CD4-positive, alpha-beta memory T cell (primary cell): ENCODE measurements around the gene MRPL34. TPM values are rescaled to one million over a fixed set of nuclear protein-coding genes. Genes with fewer than 3 reads are reported as not detected.

Experiments used
- CTCF ChIA-PET: fragments of 350-600 bp; sonication (Branson Sonifier 250); formaldehyde crosslinking; loops from one replicate; lab custom pipeline; 2021; ENCODE audit warnings: inconsistent platforms; ENCODE audit not compliant: partially characterized antibody; lab: Charles Lee
- POLR2A ChIA-PET: fragments of 350-600 bp; sonication (Branson Sonifier 250); formaldehyde crosslinking; loops from one replicate; lab custom pipeline; 2021; ENCODE audit not compliant: partially characterized antibody; lab: Charles Lee
- DNase-seq, 5 donors: peaks; one replicate each; pipeline versions ENCODE4 v3.0.0 to v3.0.0-alpha.2; 2020 to 2022; ENCODE audit warnings: mixed read lengths in 1 of 5
- H3K27ac ChIP-seq: one replicate; pipeline ENCODE4 v1.7.0; 2013; ENCODE audit warnings: low read depth, low read length
- H3K27me3 ChIP-seq: 2 replicates; pipeline ENCODE4 v1.7.0; 2013; ENCODE audit warnings: mild to moderate bottlenecking, low read length, moderate library complexity; ENCODE audit not compliant: insufficient read depth
- H3K36me3 ChIP-seq: 2 replicates; pipeline ENCODE4 v1.7.0; 2013; ENCODE audit warnings: mild to moderate bottlenecking, low read length, moderate library complexity; ENCODE audit not compliant: insufficient read depth
- H3K4me1 ChIP-seq: 2 replicates; pipeline ENCODE4 v1.7.0; 2013; ENCODE audit warnings: mild to moderate bottlenecking, low read length, moderate library complexity; ENCODE audit not compliant: insufficient read depth
- H3K4me3 ChIP-seq, 2 donors: one replicate each; pipeline ENCODE4 v1.7.0; 2013; ENCODE audit warnings: low read length in 2 of 2, mild to moderate bottlenecking in 1 of 2
- H3K9me3 ChIP-seq, 2 donors: one replicate each; pipeline ENCODE4 v1.7.0; 2013; ENCODE audit warnings: low read length in 2 of 2, control low read depth in 1 of 2; ENCODE audit not compliant: control insufficient read depth in 1 of 2
- H3K27ac Mint-ChIP-seq, 7 donors: one replicate each; pipeline ENCODE4 v1.8.0; 2020 to 2021; ENCODE audit warnings: mixed read lengths in 7 of 7, mild to moderate bottlenecking in 6 of 7, inconsistent platforms in 3 of 7, moderate library complexity in 3 of 7
- H3K27me3 Mint-ChIP-seq, 2 donors: one replicate each; pipeline ENCODE4 v1.8.0; 2020 to 2021; ENCODE audit warnings: mixed read lengths in 2 of 2
- H3K36me3 Mint-ChIP-seq, 2 donors: one replicate each; pipeline ENCODE4 v1.8.0; 2020 to 2021; ENCODE audit warnings: mixed read lengths in 2 of 2, inconsistent platforms in 1 of 2, mild to moderate bottlenecking in 1 of 2
- H3K4me1 Mint-ChIP-seq, 4 donors: one replicate each; pipeline ENCODE4 v1.8.0; 2020 to 2021; ENCODE audit warnings: mixed read lengths in 4 of 4, mild to moderate bottlenecking in 1 of 4
- H3K4me3 Mint-ChIP-seq, 8 donors: one replicate each; pipeline ENCODE4 v1.8.0; 2020 to 2021; ENCODE audit warnings: mixed read lengths in 8 of 8, mild to moderate bottlenecking in 7 of 8, moderate library complexity in 6 of 8, inconsistent platforms in 3 of 8
- H3K9me3 Mint-ChIP-seq, 8 donors: one replicate each; pipeline ENCODE4 v1.8.0; 2020 to 2021; ENCODE audit warnings: mixed read lengths in 8 of 8, mild to moderate bottlenecking in 5 of 8, inconsistent platforms in 3 of 8, moderate library complexity in 1 of 8
- intact Hi-C: fragments of 100-400 bp; cut with micrococcal nuclease; formaldehyde crosslinking; loops from one replicate; pipeline ENCODE4 v1.15.1; 2023
- polyA plus RNA-seq, 2 donors: library from polyadenylated mRNA; unstranded; fragments of 300-500 nt; fragmentation: Illumina TruSeq; gene quantifications; one replicate each; pipeline ENCODE4 v1.2.3, GENCODE V29; 2021
- total RNA-seq, 2 experiments: library from RNA; stranded (reverse); gene quantifications; one replicate each; pipeline ENCODE4 v1.2.3, GENCODE V29; 2021

The MRPL34 gene
- total and polyA plus RNA-seq, 4 experiments from 2014 or later = 69.4 to 250 (median 153) TPM

DNA sequence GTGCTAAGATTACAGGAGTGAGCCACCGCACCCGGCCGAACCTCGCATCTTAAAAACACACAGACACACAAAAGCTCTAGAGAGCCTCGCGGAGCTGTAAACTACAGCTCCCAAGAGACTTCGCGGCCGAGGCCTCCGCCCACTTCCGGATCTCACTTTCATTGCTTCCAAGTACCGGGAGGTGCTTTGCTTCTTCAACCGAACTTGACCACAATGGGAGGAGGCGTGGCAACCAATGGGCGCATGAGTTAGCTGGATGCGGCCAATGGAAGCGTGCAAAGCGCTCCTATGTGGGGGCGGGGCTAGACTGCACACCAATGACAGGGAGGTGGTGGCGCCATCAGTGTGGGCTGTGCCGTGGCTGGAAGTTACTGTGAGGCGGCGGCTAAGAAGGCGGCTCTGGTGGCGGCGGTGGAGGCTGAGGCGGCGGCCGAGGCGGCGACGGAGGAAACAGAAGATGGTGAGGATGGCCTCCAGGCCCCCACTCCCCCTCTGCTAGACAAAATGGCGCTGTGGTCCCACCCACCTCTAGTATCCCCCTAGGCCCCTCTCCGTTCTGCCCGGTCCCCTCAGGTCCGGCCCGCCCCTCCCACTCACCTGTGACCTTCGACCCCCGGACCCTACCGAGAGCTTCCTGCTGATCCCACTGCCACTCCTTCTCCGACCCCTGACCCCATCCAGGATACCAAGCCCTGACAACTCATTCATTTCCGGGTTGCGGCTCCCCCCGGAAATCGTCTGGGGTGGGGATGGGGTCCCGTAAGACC lies 3.7 kb downstream of the MRPL34 start, which contains the start of gene DDA1:
Gene DDA1 (plus strand): TSS at position 366 of the 767 bp plus-strand sequence. CDS start 92 bp downstream, at position 458.
- Histone ChIP-seq H3K36me3 (peaks cover 17% of the 10 kb centered on the region), H3K27me3 (no peaks in the 10 kb centered on the region), H3K9me3 (no peaks in the 10 kb centered on the region), H3K4me1 (peaks cover 51% of the 10 kb centered on the region), H3K27ac (peak within 1 kb of the TSS; percentile 82), H3K4me3 (peak within 1 kb of the TSS; percentile 81 to 82)
- Mint-ChIP-seq H3K27me3 (no peaks in the 10 kb centered on the region), H3K27ac (peak within 1 kb of the TSS; percentile 78 to 97 (median 97)), H3K36me3 (peaks cover 3 to 13% of the 10 kb centered on the region in 2 donors), H3K4me1 (peaks cover 26 to 65% (median 45%) of the 10 kb centered on the region in 4 donors), H3K9me3 (no peaks in the 10 kb centered on the region), H3K4me3 (peak within 1 kb of the TSS; percentile 95 to 99 (median 97))
- intact Hi-C loops = loop anchor here (1.0 to 5.0 kb wide), 4 partner anchors 28 to 98 kb away; partner anchors contain the start of genes BABAM1, BST2, GTPBP3 and OCEL1
- CTCF ChIA-PET = interaction anchor here (0.8 to 2.0 kb wide), 10 partner anchors 12 to 157 kb away, joined by 3 to 8 read pairs (median 4); partner anchors contain the start of genes ANO8, BABAM1 and MVB12A
- POLR2A ChIA-PET = interaction anchor here (0.7 to 3.7 kb wide), 18 partner anchors 8 to 234 kb away, joined by 3 to 54 read pairs (median 5); partner anchors contain the start of genes ANO8, BABAM1, HAUS8 and MVB12A
- DNase-seq = peak; percentile 97 to 100 (median 99)

DNA sequence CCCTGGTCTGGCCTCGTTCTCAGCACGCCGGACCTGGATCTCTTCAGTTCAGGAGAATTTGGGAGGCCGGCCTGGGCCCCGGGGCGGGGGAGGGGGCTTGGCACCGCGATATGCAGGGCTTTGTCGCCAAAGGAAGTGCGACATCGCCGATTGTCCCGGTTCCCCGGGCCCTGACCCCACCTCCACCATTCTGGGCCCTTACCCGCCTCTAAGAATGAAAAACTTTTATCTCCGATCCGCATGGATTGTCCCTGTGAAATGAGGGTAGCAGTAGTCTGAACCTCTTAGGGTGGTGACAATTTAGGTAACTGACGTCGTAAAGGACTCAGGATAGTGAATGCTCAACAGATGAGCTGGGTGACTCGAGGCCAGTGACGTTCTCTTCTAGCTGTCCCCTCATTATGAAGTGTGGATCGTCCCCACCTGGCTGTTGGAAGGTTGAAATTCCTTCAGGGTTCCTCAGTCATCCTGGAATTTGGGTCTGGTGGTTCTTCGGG lies 4.3 kb downstream of the MRPL34 start:
- Mint-ChIP-seq H3K9me3 (no peaks in the 10 kb centered on the region), H3K27ac (peak overlapping the region; percentile 78 to 97 (median 97)), H3K4me1 (peaks cover 23 to 59% (median 40%) of the 10 kb centered on the region in 4 donors), H3K27me3 (no peaks in the 10 kb centered on the region), H3K36me3 (peaks cover 3 to 14% of the 10 kb centered on the region in 2 donors), H3K4me3 (peak overlapping the region; percentile 95 to 99 (median 97))
- H3K4me1 ChIP-seq = peaks cover 45% of the 10 kb centered on the region
- peak overlapping the region; percentile 82 for H3K27ac ChIP-seq
- CTCF ChIA-PET = interaction anchor here (1.5 to 2.0 kb wide), 2 partner anchors 50 to 156 kb away, joined by 4 to 5 read pairs; no protein-coding TSS in a partner anchor
- peaks cover 22% of the 10 kb centered on the region for H3K36me3 ChIP-seq
- H3K4me3 ChIP-seq = peak overlapping the region; percentile 81 to 82
- H3K9me3 ChIP-seq = no peaks in the 10 kb centered on the region
- H3K27me3 ChIP-seq = no peaks in the 10 kb centered on the region
- POLR2A ChIA-PET = interaction anchor here (0.8 to 3.7 kb wide), 10 partner anchors 12 to 235 kb away, joined by 3 to 54 read pairs (median 7); partner anchors contain the start of genes ANO8, BABAM1, HAUS8 and MVB12A
- DNase-seq = peak in 1 of 5 donors; percentile 44
- intact Hi-C loops = loop anchor here (1.0 to 5.0 kb wide), 4 partner anchors 27 to 97 kb away; partner anchors contain the start of genes BABAM1, BST2, GTPBP3 and OCEL1

DNA sequence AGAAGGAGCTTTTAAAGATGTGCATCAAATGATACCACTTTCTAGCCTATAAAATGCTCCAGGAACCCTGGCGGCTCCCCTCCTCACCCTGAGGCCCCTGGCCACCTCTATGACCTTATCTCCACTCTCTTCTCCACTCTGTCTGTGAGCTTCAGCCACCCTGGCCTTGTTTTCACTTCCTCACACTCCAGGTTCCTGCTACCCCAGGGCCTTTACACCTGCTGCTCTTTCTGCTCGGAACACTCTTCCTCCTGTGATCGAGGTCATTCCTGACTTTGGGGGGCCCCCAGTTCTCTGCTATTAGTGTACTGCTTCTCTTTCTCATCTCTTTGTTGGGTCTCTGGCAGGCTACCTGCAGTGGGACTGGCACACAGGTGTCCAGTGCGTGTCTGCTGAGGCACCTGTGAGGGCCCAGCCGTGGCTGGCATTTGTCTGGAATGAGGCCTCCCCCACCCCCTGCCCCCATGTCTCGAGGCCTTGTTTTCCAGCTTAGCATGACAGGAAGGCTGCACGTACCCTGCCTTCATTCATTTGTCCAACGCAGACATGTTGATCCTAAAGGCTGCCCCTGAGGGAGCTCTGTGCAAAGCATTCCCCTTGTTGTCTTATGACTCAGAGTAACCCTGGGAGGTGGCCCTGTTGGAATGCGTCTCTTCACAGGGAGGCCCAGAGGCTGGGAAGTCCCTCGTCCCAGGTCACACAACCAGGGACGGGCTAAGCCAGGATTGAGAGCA lies 6.0 kb downstream of the MRPL34 start:
- intact Hi-C loops = no loop called here
- peak in 1 of 5 donors; percentile 18 for DNase-seq
- H3K4me1 Mint-ChIP-seq = peaks cover 20 to 51% (median 31%) of the 10 kb centered on the region in 4 donors
- peak overlapping the region in 6 of 8 donors; percentile 40 to 95 (median 64) for H3K4me3 Mint-ChIP-seq
- Histone ChIP-seq H3K9me3 (no peaks in the 10 kb centered on the region), H3K4me3 (no peak overlapping the region), H3K27me3 (no peaks in the 10 kb centered on the region), H3K27ac (no peak overlapping the region), H3K36me3 (peaks cover 29% of the 10 kb centered on the region), H3K4me1 (peaks cover 33% of the 10 kb centered on the region)
- CTCF ChIA-PET = interaction anchor here (0.6 to 1.2 kb wide), 2 partner anchors 12 to 74 kb away, joined by 3 to 4 read pairs; no protein-coding TSS in a partner anchor
- H3K9me3 Mint-ChIP-seq = no peaks in the 10 kb centered on the region
- no peaks in the 10 kb centered on the region for H3K27me3 Mint-ChIP-seq
- peak overlapping the region in 5 of 7 donors; percentile 27 to 90 (median 64) for H3K27ac Mint-ChIP-seq
- POLR2A ChIA-PET = interaction anchor here (1.2 kb wide), 1 partner anchor 12 kb away, joined by 3 read pairs; no protein-coding TSS in a partner anchor
- peaks cover 11 to 21% of the 10 kb centered on the region in 2 donors for H3K36me3 Mint-ChIP-seq

DNA sequence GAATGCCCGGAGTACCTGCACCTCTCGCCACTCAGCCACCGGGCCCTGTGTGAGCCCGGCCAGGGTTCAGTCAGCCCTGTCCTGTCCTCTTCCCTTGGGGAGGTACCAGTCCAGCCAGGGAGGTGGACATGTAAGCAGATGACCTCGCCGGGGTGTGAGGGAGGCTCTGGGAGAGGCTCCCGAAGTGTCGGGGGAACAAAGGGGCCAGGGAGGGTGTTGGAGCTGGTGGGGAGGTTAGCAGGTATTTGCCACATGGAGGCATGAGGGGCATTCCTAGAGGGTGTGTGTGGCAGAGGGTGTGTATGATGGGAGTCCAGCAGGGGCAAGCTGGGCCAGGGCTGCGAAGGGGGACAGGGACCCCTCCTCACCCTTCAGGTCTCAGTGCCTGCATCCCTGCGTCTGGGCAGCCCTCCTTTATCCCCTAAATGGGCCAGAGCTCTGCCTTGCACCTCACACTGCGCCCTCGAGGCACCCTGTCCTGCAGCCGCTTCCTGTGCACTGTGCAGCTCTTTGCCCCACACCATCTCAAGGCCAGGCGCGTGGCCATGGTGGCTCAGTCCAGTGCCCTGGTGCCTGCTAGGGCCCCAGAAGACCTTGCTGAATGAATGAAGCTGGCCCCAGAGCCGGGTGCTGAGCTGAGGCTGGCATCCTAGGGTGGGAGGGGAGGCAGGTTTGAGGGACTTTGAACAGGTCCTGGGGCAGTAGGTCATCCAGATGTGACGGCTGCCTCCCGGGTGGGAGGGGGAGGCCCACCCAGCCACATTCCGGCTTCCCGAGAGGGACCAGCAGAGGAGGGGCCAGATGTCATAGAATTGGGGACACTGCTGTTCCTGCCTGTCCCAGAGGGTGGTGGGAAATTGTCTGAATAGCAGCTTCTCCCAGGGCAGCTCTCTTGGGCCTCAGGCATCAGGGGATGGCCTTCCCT lies 6.8 kb downstream of the MRPL34 start:
- H3K9me3 Mint-ChIP-seq = no peaks in the 10 kb centered on the region
- Histone ChIP-seq H3K36me3 (peaks cover 29% of the 10 kb centered on the region), H3K4me3 (no peak overlapping the region), H3K4me1 (peaks cover 30% of the 10 kb centered on the region), H3K27me3 (no peaks in the 10 kb centered on the region), H3K27ac (no peak overlapping the region), H3K9me3 (no peaks in the 10 kb centered on the region)
- DNase-seq = peak in 1 of 5 donors; percentile 30
- intact Hi-C loops = no loop called here
- H3K4me3 Mint-ChIP-seq = no peak overlapping the region
- CTCF ChIA-PET = interaction anchor here (1.2 kb wide), 1 partner anchor 74 kb away, joined by 4 read pairs; no protein-coding TSS in a partner anchor
- H3K27me3 Mint-ChIP-seq = no peaks in the 10 kb centered on the region
- H3K4me1 Mint-ChIP-seq = peaks cover 20 to 46% (median 30%) of the 10 kb centered on the region in 4 donors
- POLR2A ChIA-PET = interaction anchor here (1.1 to 1.5 kb wide), 3 partner anchors 12 to 15 kb away, joined by 3 to 5 read pairs (median 3); no protein-coding TSS in a partner anchor
- no peak overlapping the region for H3K27ac Mint-ChIP-seq
- peaks cover 11 to 24% of the 10 kb centered on the region in 2 donors for H3K36me3 Mint-ChIP-seq

DNA sequence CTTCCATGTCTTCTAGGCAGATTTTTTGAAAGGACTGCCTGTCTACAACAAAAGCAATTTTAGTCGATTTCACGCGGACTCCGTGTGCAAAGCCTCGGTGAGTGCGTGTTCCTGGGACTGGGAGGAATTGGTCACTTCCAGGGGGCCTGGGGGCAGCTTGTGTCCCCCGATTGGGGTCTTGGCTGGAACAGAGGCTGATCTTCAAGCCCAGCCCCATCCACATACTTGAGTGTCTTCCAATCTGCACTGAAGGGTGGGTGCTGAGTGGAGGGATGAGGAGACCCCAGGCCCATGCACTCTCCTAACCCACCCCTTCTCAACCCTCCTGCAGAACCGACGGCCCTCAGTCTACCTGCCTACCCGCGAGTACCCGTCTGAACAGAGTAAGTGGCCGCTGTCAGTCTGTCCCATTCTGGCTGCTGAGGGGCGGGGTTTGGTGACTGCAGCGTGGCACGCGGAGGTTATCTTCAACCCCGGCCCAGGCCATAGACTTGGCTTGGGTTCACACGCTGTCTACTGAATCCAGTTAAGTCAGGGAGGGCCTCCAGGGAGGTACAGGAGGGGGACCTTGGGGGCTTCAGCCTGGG lies 8.4 kb downstream of the MRPL34 start:
- Mint-ChIP-seq H3K36me3 (peaks cover 11 to 24% of the 10 kb centered on the region in 2 donors), H3K27ac (peak overlapping the region in 1 of 7 donors; percentile 8), H3K9me3 (no peaks in the 10 kb centered on the region), H3K4me1 (peaks cover 15 to 36% (median 22%) of the 10 kb centered on the region in 4 donors), H3K27me3 (no peaks in the 10 kb centered on the region), H3K4me3 (no peak overlapping the region)
- ChIA-PET CTCF (no interaction called here), POLR2A (no interaction called here)
- intact Hi-C loops = no loop called here
- peak in 1 of 5 donors; percentile 30 for DNase-seq
- H3K27me3 ChIP-seq = no peaks in the 10 kb centered on the region
- H3K27ac ChIP-seq = no peak overlapping the region
- H3K36me3 ChIP-seq = peaks cover 29% of the 10 kb centered on the region
- H3K9me3 ChIP-seq = no peaks in the 10 kb centered on the region
- no peak overlapping the region for H3K4me3 ChIP-seq
- H3K4me1 ChIP-seq = peaks cover 24% of the 10 kb centered on the region
